IMR-90 (cell line): ENCODE results near the gene POMGNT2. TPM values are rescaled to one million over a fixed set of nuclear protein-coding genes. Genes with fewer than 3 reads are reported as not detected.

Experiments used
- ATAC-seq: fragments of 200-7000 bp; cut with Tn5 transposase; 2 replicates; pipeline ENCODE4 v1.9.1; 2020; ENCODE audit warnings: low read depth, mild to moderate bottlenecking, moderate library complexity
- BruUV-seq: library from RNA; stranded (reverse); fragments of 400-500 nt; replicated peaks from 2 replicates; lab custom pipeline; 2021; lab: Mats Ljungman, UMichigan
- CTCF ChIA-PET: fragments of 300-600 bp; formaldehyde crosslinking; extraction: SDS; loops from one replicate; lab custom pipeline; 2021; ENCODE audit warnings: antibody characterized with exemption; lab: Yijun Ruan, JAX
- POLR2A ChIA-PET: fragments of 300-600 bp; sonication (Branson Sonifier 250); formaldehyde crosslinking; loops from one replicate; lab custom pipeline; 2022; ENCODE audit warnings: antibody characterized with exemption; ENCODE audit not compliant: unreplicated experiment; lab: Charles Lee
- DNase-seq: peaks from one replicate; pipeline ENCODE4 v3.0.0; 2013
- H2AFZ ChIP-seq: replicated peaks from 2 replicates; pipeline ENCODE3; 2013; ENCODE audit warnings: low read length, mild to moderate bottlenecking; ENCODE audit not compliant: poor library complexity
- H2AK5ac ChIP-seq: 2 replicates; pipeline ENCODE4 v1.6.1; 2013; ENCODE audit warnings: low read depth, low read length, inconsistent platforms
- H2AK9ac ChIP-seq: replicated peaks from 2 replicates; pipeline ENCODE3; 2013; ENCODE audit warnings: mild to moderate bottlenecking, low read depth, low read length, moderate library complexity; ENCODE audit not compliant: poor library complexity
- H2BK120ac ChIP-seq: 2 replicates; pipeline ENCODE4 v1.6.1; 2013; ENCODE audit warnings: low read depth, low read length, inconsistent platforms
- H2BK15ac ChIP-seq: 3 replicates; pipeline ENCODE4 v1.6.1; 2013; ENCODE audit warnings: low read depth, low read length, inconsistent platforms
- H2BK20ac ChIP-seq: 2 replicates; pipeline ENCODE4 v1.6.1; 2013; ENCODE audit warnings: low read depth, mild to moderate bottlenecking, inconsistent platforms, low read length, moderate library complexity
- H2BK5ac ChIP-seq: 2 replicates; pipeline ENCODE4 v1.6.1; 2013; ENCODE audit warnings: mild to moderate bottlenecking, low read depth, low read length, inconsistent platforms; ENCODE audit not compliant: poor library complexity, severe bottlenecking
- H3K14ac ChIP-seq: replicated peaks from 2 replicates; pipeline ENCODE4 v1.6.1; 2013; ENCODE audit warnings: low read depth, low read length, inconsistent platforms
- H3K18ac ChIP-seq: 2 replicates; pipeline ENCODE4 v1.6.1; 2013; ENCODE audit warnings: low read depth, low read length, control low read depth
- H3K23ac ChIP-seq: 2 replicates; pipeline ENCODE4 v1.6.1; 2013; ENCODE audit warnings: low read depth, low read length, inconsistent platforms
- H3K27ac ChIP-seq: 2 replicates; pipeline ENCODE4 v1.5.1; 2013; ENCODE audit warnings: mild to moderate bottlenecking, control low read depth, low read length; ENCODE audit not compliant: insufficient read depth
- H3K27me3 ChIP-seq: 2 replicates; pipeline ENCODE4 v1.6.1; 2013; ENCODE audit warnings: low read length; ENCODE audit not compliant: control insufficient read depth, insufficient read depth
- H3K36me3 ChIP-seq: 2 replicates; pipeline ENCODE4 v1.6.1; 2013; ENCODE audit warnings: low read length, mixed read lengths; ENCODE audit not compliant: control insufficient read depth, insufficient read depth
- H3K4ac ChIP-seq: 2 replicates; pipeline ENCODE4 v1.6.1; 2013; ENCODE audit warnings: low read depth, low read length, inconsistent platforms
- H3K4me1 ChIP-seq: 2 replicates; pipeline ENCODE4 v1.6.1; 2013; ENCODE audit warnings: low read length, mixed read lengths; ENCODE audit not compliant: control insufficient read depth, insufficient read depth
- H3K4me2 ChIP-seq: 2 replicates; pipeline ENCODE4 v1.6.1; 2013; ENCODE audit warnings: low read depth, mild to moderate bottlenecking, control low read depth, low read length, moderate library complexity
- H3K4me3 ChIP-seq: 2 replicates; pipeline ENCODE4 v1.5.1; 2013; ENCODE audit warnings: low read depth, mild to moderate bottlenecking, control low read depth, low read length, moderate library complexity; ENCODE audit not compliant: insufficient read depth
- H3K56ac ChIP-seq: 2 replicates; pipeline ENCODE4 v1.6.1; 2013; ENCODE audit warnings: low read length, inconsistent platforms; ENCODE audit not compliant: insufficient read depth; ENCODE audit errors: extremely low read depth
- H3K79me1 ChIP-seq, 2 experiments: 2 replicates each; pipeline ENCODE4 v1.6.1; 2013; ENCODE audit warnings: low read length in 2 of 2, inconsistent platforms in 1 of 2, low read depth in 1 of 2
- H3K9ac ChIP-seq: 2 replicates; pipeline ENCODE4 v1.6.1; 2013; ENCODE audit warnings: low read depth, low read length, control low read depth
- H3K9me1 ChIP-seq: 2 replicates; pipeline ENCODE4 v1.6.1; 2013; ENCODE audit warnings: low read length, inconsistent platforms; ENCODE audit not compliant: insufficient read depth
- H3K9me3 ChIP-seq: 2 replicates; pipeline ENCODE4 v1.6.1; 2013; ENCODE audit warnings: low read length; ENCODE audit not compliant: control insufficient read depth, insufficient read depth
- H4K20me1 ChIP-seq: 2 replicates; pipeline ENCODE4 v1.6.1; 2013; ENCODE audit warnings: low read length, inconsistent platforms; ENCODE audit not compliant: insufficient read depth
- H4K5ac ChIP-seq: 2 replicates; pipeline ENCODE4 v1.6.1; 2013; ENCODE audit warnings: mild to moderate bottlenecking, low read depth, low read length, control low read depth
- H4K8ac ChIP-seq, 2 experiments: 2 replicates each; pipeline ENCODE4 v1.6.1; 2013; ENCODE audit warnings: low read depth in 2 of 2, low read length in 2 of 2, control low read depth in 1 of 2, inconsistent platforms in 1 of 2
- H4K91ac ChIP-seq: 2 replicates; pipeline ENCODE4 v1.6.1; 2013; ENCODE audit warnings: low read depth, low read length, inconsistent platforms; ENCODE audit not compliant: insufficient read depth
- BHLHE40 ChIP-seq: fragments of 150-350 bp; IDR thresholded peaks from 2 replicates; pipeline ENCODE4 v1.6.1; 2016; ENCODE audit warnings: mild to moderate bottlenecking, low read depth, low read length
- CEBPB ChIP-seq: IDR thresholded peaks from 2 replicates; pipeline ENCODE4 v1.6.1; 2012; ENCODE audit warnings: low read depth, low read length, improper control_type of control experiment
- CHD1 ChIP-seq: IDR thresholded peaks from 2 replicates; pipeline ENCODE4 v1.6.1; 2012; ENCODE audit warnings: low read depth, low read length, improper control_type of control experiment
- CTCF ChIP-seq: conservative IDR thresholded peaks from 2 replicates; pipeline ENCODE4 v1.5.1; 2012; ENCODE audit warnings: mild to moderate bottlenecking, low read depth, low read length, improper control_type of control experiment
- FOS ChIP-seq: fragments of 150-350 bp; IDR thresholded peaks from 2 replicates; pipeline ENCODE4 v1.6.1; 2016; ENCODE audit warnings: low read depth, low read length
- MAFK ChIP-seq: IDR thresholded peaks from 2 replicates; pipeline ENCODE4 v1.6.1; 2012; ENCODE audit warnings: low read depth, low read length, improper control_type of control experiment
- MAZ ChIP-seq: IDR thresholded peaks from 2 replicates; pipeline ENCODE4 v1.6.1; 2012; ENCODE audit warnings: low read depth, mild to moderate bottlenecking, low read length, improper control_type of control experiment, moderate library complexity, borderline replicate concordance
- MXI1 ChIP-seq: IDR thresholded peaks from 2 replicates; pipeline ENCODE4 v1.6.1; 2012; ENCODE audit warnings: low read depth, mild to moderate bottlenecking, low read length, moderate library complexity, borderline replicate concordance
- NFE2L2 ChIP-seq: fragments of 150-350 bp; IDR thresholded peaks from 2 replicates; pipeline ENCODE4 v1.6.1; 2016; ENCODE audit warnings: low read depth, mild to moderate bottlenecking, low read length
- POLR2A ChIP-seq: IDR thresholded peaks from 2 replicates; pipeline ENCODE4 v1.6.1; 2012; ENCODE audit warnings: mild to moderate bottlenecking, low read depth, low read length
- RAD21 ChIP-seq: IDR thresholded peaks from 2 replicates; pipeline ENCODE4 v1.6.1; 2012; ENCODE audit warnings: low read length, improper control_type of control experiment
- RCOR1 ChIP-seq: IDR thresholded peaks from 2 replicates; pipeline ENCODE4 v1.6.1; 2012; ENCODE audit warnings: mild to moderate bottlenecking, low read length, improper control_type of control experiment; ENCODE audit not compliant: insufficient replicate concordance
- RFX5 ChIP-seq: IDR thresholded peaks from 2 replicates; pipeline ENCODE4 v1.8.0; 2012; ENCODE audit warnings: low read depth, mild to moderate bottlenecking, low read length, moderate library complexity
- SMC3 ChIP-seq: fragments of 150-350 bp; IDR thresholded peaks from 2 replicates; pipeline ENCODE4 v1.6.1; 2016; ENCODE audit warnings: low read depth, mild to moderate bottlenecking, antibody characterized with exemption, low read length, moderate library complexity
- WGBS, 2 experiments: methylation state at CpG; one replicate each; pipeline versions ENCODE4 v1.1.5 to v1.1.7; 2013; ENCODE audit warnings: missing lambda C conversion rate in 2 of 2; ENCODE audit not compliant: insufficient read length in 1 of 2; ENCODE audit errors: extremely low coverage in 2 of 2; 5-methylcytosine and 5-hydroxymethylcytosine counted together
- dilution Hi-C: fragments of 300-500 bp; cut with HindIII; formaldehyde crosslinking; loops from one replicate; pipeline ENCODE4 v1.14.3; 2018; ENCODE audit warnings: low sequenced_read_pairs; ENCODE audit not compliant: unreplicated experiment
- in situ Hi-C: fragments of 300-500 bp; cut with MboI; formaldehyde crosslinking; loops from 3 replicates; pipeline ENCODE4 v1.14.3; 2019; ENCODE audit warnings: low sequenced_read_pairs, inconsistent platforms, mixed read lengths
- intact Hi-C: fragments of 100-400 bp; cut with micrococcal nuclease; formaldehyde crosslinking; loops from 2 replicates; pipeline ENCODE4 v1.10.0; 2022
- polyA plus RNA-seq, 3 experiments: library from polyadenylated mRNA; depleted of rRNA; stranded (reverse); fragments of >200 nt; gene quantifications; 2 replicates each; pipeline ENCODE4 v1.2.3, GENCODE V29; 2012; ENCODE audit warnings: low replicate concordance in 1 of 3
- total RNA-seq: library from RNA; depleted of rRNA; stranded (reverse); fragments of >200 nt; gene quantifications from 2 replicates; pipeline ENCODE4 v1.2.3, GENCODE V29; 2012
- TF ChIP-seq, protein P1 (sequence below): fragments of 150-350 bp; IDR thresholded peaks from 2 replicates; pipeline ENCODE4 v1.6.1; 2017; ENCODE audit warnings: mild to moderate bottlenecking, antibody characterized with exemption, low read length, low read depth
- TF ChIP-seq, protein P2 (sequence below): fragments of 150-350 bp; IDR thresholded peaks from 2 replicates; pipeline ENCODE4 v1.6.1; 2016; ENCODE audit warnings: low read depth, mild to moderate bottlenecking, low read length, moderate library complexity, borderline replicate concordance

Gene POMGNT2
- total and polyA plus RNA-seq, 2 of the 4 experiments (the other 2 are of a cell fraction) = 7.5 to 16.2 TPM

DNA sequence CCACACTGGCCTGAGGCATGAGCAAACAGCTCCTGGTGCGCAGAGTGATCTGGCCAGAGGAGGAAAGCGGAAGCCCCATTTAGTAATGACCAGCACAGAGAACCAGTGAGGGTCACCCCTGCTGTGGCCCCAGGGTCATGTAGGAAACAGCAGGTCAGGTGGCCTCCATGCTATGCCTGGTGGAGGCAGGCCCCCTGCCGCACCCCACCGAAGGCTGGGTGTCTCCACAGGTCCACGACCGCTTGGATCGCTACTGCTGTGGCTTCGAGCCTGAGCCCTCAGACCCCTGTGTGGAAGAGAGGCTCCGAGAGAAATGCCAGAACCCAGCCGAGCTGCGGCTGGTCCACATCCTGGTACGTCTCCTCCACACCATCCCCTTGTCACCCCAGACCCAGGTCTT, 52.6 kb downstream of the POMGNT2 start:
- intact Hi-C loops = no loop called here
- Histone ChIP-seq H4K20me1 (no peaks in the 10 kb centered on the region), H3K27ac (no peak overlapping the region), H3K4me1 (no peaks in the 10 kb centered on the region), H3K9me3 (peaks cover 2% of the 10 kb centered on the region; the same call in 1 of the 2 replicates), H3K4me3 (no peak overlapping the region), H2AFZ (no peak overlapping the region), H3K79me1 (no peaks in the 10 kb centered on the region), H2AK9ac (no peak overlapping the region), H4K5ac (no peak overlapping the region), H3K56ac (no peak overlapping the region), H2BK5ac (no peak overlapping the region), H3K14ac (no peak overlapping the region), H2BK120ac (no peak overlapping the region), H3K36me3 (no peaks in the 10 kb centered on the region), H4K8ac (no peak overlapping the region), H2BK20ac (no peak overlapping the region), H3K27me3 (no peaks in the 10 kb centered on the region; the same call in 1 of the 2 replicates), H3K9ac (no peak overlapping the region), H3K18ac (no peak overlapping the region), H3K4me2 (no peak overlapping the region), H3K23ac (no peak overlapping the region), H4K91ac (no peak overlapping the region), H3K9me1 (no peaks in the 10 kb centered on the region), H2BK15ac (no peak overlapping the region), H3K4ac (no peak overlapping the region), H2AK5ac (no peak overlapping the region)
- dilution Hi-C loops = no loop called here
- BruUV-seq = no TSS peak
- CTCF ChIA-PET = no interaction called here
- POLR2A ChIA-PET = no interaction called here
- ATAC-seq = no peak
- WGBS, 2 experiments = 86% methylated on average over 7 of the region's 12 CpGs; no CpG with 5 or more reads in 1 of the 2 experiments
- in situ Hi-C loops = no loop called here
- TF ChIP-seq RCOR1 (no peak), SMC3 (no peak), CHD1 (no peak), POLR2A (no peak), FOS (no peak), MAZ (no peak), BHLHE40 (no peak), CEBPB (no peak), NFE2L2 (no peak), MAFK (no peak), RFX5 (no peak), MXI1 (no peak), RAD21 (no peak), CTCF (no peak)
- TF ChIP-seq, protein P1, sequence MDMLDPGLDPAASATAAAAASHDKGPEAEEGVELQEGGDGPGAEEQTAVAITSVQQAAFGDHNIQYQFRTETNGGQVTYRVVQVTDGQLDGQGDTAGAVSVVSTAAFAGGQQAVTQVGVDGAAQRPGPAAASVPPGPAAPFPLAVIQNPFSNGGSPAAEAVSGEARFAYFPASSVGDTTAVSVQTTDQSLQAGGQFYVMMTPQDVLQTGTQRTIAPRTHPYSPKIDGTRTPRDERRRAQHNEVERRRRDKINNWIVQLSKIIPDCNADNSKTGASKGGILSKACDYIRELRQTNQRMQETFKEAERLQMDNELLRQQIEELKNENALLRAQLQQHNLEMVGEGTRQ = no peak
- TF ChIP-seq, protein P2, sequence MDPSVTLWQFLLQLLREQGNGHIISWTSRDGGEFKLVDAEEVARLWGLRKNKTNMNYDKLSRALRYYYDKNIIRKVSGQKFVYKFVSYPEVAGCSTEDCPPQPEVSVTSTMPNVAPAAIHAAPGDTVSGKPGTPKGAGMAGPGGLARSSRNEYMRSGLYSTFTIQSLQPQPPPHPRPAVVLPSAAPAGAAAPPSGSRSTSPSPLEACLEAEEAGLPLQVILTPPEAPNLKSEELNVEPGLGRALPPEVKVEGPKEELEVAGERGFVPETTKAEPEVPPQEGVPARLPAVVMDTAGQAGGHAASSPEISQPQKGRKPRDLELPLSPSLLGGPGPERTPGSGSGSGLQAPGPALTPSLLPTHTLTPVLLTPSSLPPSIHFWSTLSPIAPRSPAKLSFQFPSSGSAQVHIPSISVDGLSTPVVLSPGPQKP = no peak
- no peak for DNase-seq
